HepG2 (cell line): ENCODE measurements around the gene FAF1. TPM values are rescaled to one million over a fixed set of nuclear protein-coding genes. Genes with fewer than 3 reads are reported as not detected.

Source experiments
- DMAP1 ChIP-seq: IDR thresholded peaks from 2 replicates; pipeline ENCODE4 v1.6.1; 2016
- DR1 ChIP-seq: sonication (generic); formaldehyde crosslinking; IDR thresholded peaks from 2 replicates; pipeline ENCODE4 v1.8.0; 2021; ENCODE audit warnings: mild to moderate bottlenecking, missing genetic modification reagents, inconsistent platforms
- MEIS2 ChIP-seq: sonication (generic); formaldehyde crosslinking; IDR thresholded peaks from 2 replicates; pipeline ENCODE4 v1.9.0; 2021; ENCODE audit warnings: mild to moderate bottlenecking, missing genetic modification reagents
- PTBP1 ChIP-seq: fragments of 200-400 bp; formaldehyde crosslinking; IDR thresholded peaks from 2 replicates; pipeline ENCODE4 v1.6.1; 2018; ENCODE audit warnings: low read length, low read depth; ENCODE audit not compliant: poor library complexity, severe bottlenecking
- ZFP62 ChIP-seq: sonication (generic); formaldehyde crosslinking; IDR thresholded peaks from 2 replicates; pipeline ENCODE4 v1.4.0; 2020; ENCODE audit warnings: missing genetic modification reagents
- ZKSCAN1 ChIP-seq: fragments of 150-350 bp; IDR thresholded peaks from 2 replicates; pipeline ENCODE4 v1.6.1; 2014; ENCODE audit warnings: low read length
- ZNF235 ChIP-seq: sonication (generic); formaldehyde crosslinking; IDR thresholded peaks from 2 replicates; pipeline ENCODE4 v1.8.1; 2023; ENCODE audit warnings: mild to moderate bottlenecking, missing genetic modification reagents, borderline replicate concordance
- ZNF362 ChIP-seq: sonication (generic); formaldehyde crosslinking; IDR thresholded peaks from 2 replicates; pipeline ENCODE4 v1.4.0; 2020; ENCODE audit warnings: missing genetic modification reagents, mild to moderate bottlenecking, borderline replicate concordance
- ZNF576 ChIP-seq: sonication (generic); formaldehyde crosslinking; IDR thresholded peaks from 2 replicates; pipeline ENCODE4 v1.4.0; 2020; ENCODE audit warnings: mild to moderate bottlenecking, missing genetic modification reagents
- ZNF883 ChIP-seq: sonication (generic); formaldehyde crosslinking; IDR thresholded peaks from 2 replicates; pipeline ENCODE4 v1.5.1; 2020; ENCODE audit warnings: mild to moderate bottlenecking, missing genetic modification reagents; ENCODE audit errors: not compliant biosample characterization
- polyA plus RNA-seq, 8 experiments: library from polyadenylated mRNA; depleted of rRNA in 3 of 8; stranded (reverse) in 7 of 8; unstranded in 1 of 8; fragments of >200 nt; fragmentation: Illumina TruSeq in 4 of 8; extraction: Trizol in 4 of 8; gene quantifications; 2 replicates each; pipeline versions ENCODE4 v1.2.1 to v1.2.3, GENCODE V29; 2011 to 2016; ENCODE audit warnings: low read depth in 4 of 8, missing spikeins in 1 of 8, mixed read lengths in 1 of 8; ENCODE audit not compliant: insufficient read depth in 1 of 8
- total RNA-seq, 5 experiments: library from RNA; depleted of rRNA; stranded (reverse); fragments of >200 nt; fragmentation: Illumina TruSeq; extraction: Trizol; gene quantifications; 2 replicates each; pipeline ENCODE4 v1.2.3, GENCODE V29; 2016; ENCODE audit warnings: low read depth in 1 of 5

Gene FAF1
- total and polyA plus RNA-seq, 2 of the 13 experiments (the other 11 are each of a cell fraction or from before 2014, with no cell fraction given), result 19.4 to 63.3 TPM

GRCh38 chr1:50968821-50969610, 8.9 kb upstream of the FAF1 start (continued):
- peak; percentile 23; the same call in 1 of the 2 replicates for TF ChIP-seq ZNF576 (CRISPR knock-in tag)
- TF ChIP-seq MEIS2, result 0 out of 2 replicates have a peak, but pooled peaks have one; percentile 9
- 0 out of 2 replicates have a peak, but pooled peaks have one; percentile 3 for TF ChIP-seq DR1 (CRISPR knock-in tag)
- no peak for TF ChIP-seq ZKSCAN1
- TF ChIP-seq ZFP62, result no peak
- peak; percentile 9 for TF ChIP-seq ZNF883
- no peak; the same call in 1 of the 2 replicates for TF ChIP-seq ZNF235 (CRISPR knock-in tag)
- peak; percentile 45; the same call in 1 of the 2 replicates for TF ChIP-seq ZNF362 (CRISPR knock-in tag)
- TF ChIP-seq PTBP1, result peak; percentile 9
- 0 out of 2 replicates have a peak, but pooled peaks have one; percentile 23 for TF ChIP-seq DMAP1 (CRISPR knock-in tag)
